ENCODE measurements around the gene TMED9. TPM values are rescaled to one million over a fixed set of nuclear protein-coding genes. Genes with fewer than 3 reads are reported as not detected.

Gene TMED9
- total RNA-seq, 1 experiment from 2014 or later: 156 TPM

- H4K91ac ChIP-seq (ENCODE audit: insufficient read length, low read depth, low read length): no peak overlapping the region
- H3K27ac ChIP-seq (ENCODE audit: insufficient read length, low read depth, low read length): no peak overlapping the region
- no peaks in the 10 kb centered on the region for H3K27me3 ChIP-seq (ENCODE audit: insufficient read depth, low read length)
- Mint-ChIP-seq H3K4me1 (peaks cover 17 to 31% of the 10 kb centered on the region in 2 experiments), H3K27me3 (ENCODE audit: low read depth) (0 out of 2 replicates have a peak, but pooled peaks cover 1% of the 10 kb centered on the region), H3K4me3 (no peak overlapping the region), H3K36me3 (ENCODE audit: insufficient read depth in 1 of 3, low read depth in 3 of 3) (peaks cover 2 to 20% (median 15%) of the 10 kb centered on the region in 3 experiments; a peak in 6 of 7 replicates), H3K9me3 (no peaks in the 10 kb centered on the region), H3K27ac (no peak overlapping the region)
- H3K9me3 ChIP-seq (ENCODE audit: control insufficient read depth, low read depth, low read length): no peaks in the 10 kb centered on the region
- H3K79me2 ChIP-seq (ENCODE audit: insufficient read depth, low read length): no peaks in the 10 kb centered on the region
- no peak overlapping the region for H3K18ac ChIP-seq (ENCODE audit: insufficient read length, low read depth, low read length)
- H4K20me1 ChIP-seq (ENCODE audit: control insufficient read depth, insufficient read depth, insufficient read length): no peaks in the 10 kb centered on the region
- no peak overlapping the region for H2AK5ac ChIP-seq (ENCODE audit: insufficient read length, low read length)
- DNase-seq: no peak
- no peak overlapping the region for H2BK5ac ChIP-seq (ENCODE audit: insufficient read length, low read length)
- WGBS (ENCODE audit: extremely low coverage, insufficient read length, low lambda C conversion rate): no CpG with 5 or more reads among the region's 5 CpGs
- no peak overlapping the region for H2BK15ac ChIP-seq (ENCODE audit: low read depth, low read length)
- H3K56ac ChIP-seq (ENCODE audit: insufficient read length, low read depth, low read length): no peak overlapping the region
- no peak overlapping the region for H2BK12ac ChIP-seq (ENCODE audit: insufficient read length, low read depth, low read length)
- no peak overlapping the region for H3T11ph ChIP-seq (ENCODE audit: low read length)
- no peak overlapping the region for H4K8ac ChIP-seq (replicated peaks; ENCODE audit: insufficient read length, low read depth, low read length)
- H3K9ac ChIP-seq (ENCODE audit: extremely low read depth, insufficient read length, low read length): no peak overlapping the region
- H3K23ac ChIP-seq (ENCODE audit: insufficient read length, low read depth, low read length): no peak overlapping the region
- H3K4me1 ChIP-seq (ENCODE audit: insufficient read depth, low read length): peaks cover 3% of the 10 kb centered on the region; the same call in 1 of the 2 replicates
- no peak overlapping the region for H3K4me2 ChIP-seq (ENCODE audit: insufficient read depth, insufficient read length, low read length)
- no peak for TF ChIP-seq CTCF (conservative IDR thresholded peaks at IDR 0.05)
- H3K14ac ChIP-seq (ENCODE audit: insufficient read depth, low read length): no peak overlapping the region
- H3K23me2 ChIP-seq (ENCODE audit: insufficient read length, low read depth, low read length, poor library complexity, severe bottlenecking): peaks cover 6% of the 10 kb centered on the region
- H3K4ac ChIP-seq (ENCODE audit: low read depth, low read length): no peak overlapping the region
- H3K79me1 ChIP-seq (ENCODE audit: insufficient read depth, low read depth, low read length, poor library complexity, severe bottlenecking): no peaks in the 10 kb centered on the region
- H2BK120ac ChIP-seq (ENCODE audit: low read depth, low read length, poor library complexity, severe bottlenecking): no peak overlapping the region
- H4K5ac ChIP-seq (ENCODE audit: insufficient read length, low read depth, low read length): no peak overlapping the region
- H2AFZ ChIP-seq (ENCODE audit: low read length): no peak overlapping the region
- H2BK20ac ChIP-seq (ENCODE audit: low read depth, low read length, poor library complexity, severe bottlenecking): no peak overlapping the region
Measured at GRCh38 chr5:177604656-177605055, 12.7 kb downstream of the TMED9 start.
